GF-D8 (cell line): ENCODE data around the gene GSTCD.
"Not testable (repeated sequence)": the region's sequence is repeated elsewhere in the genome, so short reads cannot be mapped to it uniquely, and the experiment has no call there.

Experiments
- DNase-seq: peaks from one replicate; lab custom pipeline; 2025; lab: John Stamatoyannopoulos, UW

The GSTCD gene, protein sequence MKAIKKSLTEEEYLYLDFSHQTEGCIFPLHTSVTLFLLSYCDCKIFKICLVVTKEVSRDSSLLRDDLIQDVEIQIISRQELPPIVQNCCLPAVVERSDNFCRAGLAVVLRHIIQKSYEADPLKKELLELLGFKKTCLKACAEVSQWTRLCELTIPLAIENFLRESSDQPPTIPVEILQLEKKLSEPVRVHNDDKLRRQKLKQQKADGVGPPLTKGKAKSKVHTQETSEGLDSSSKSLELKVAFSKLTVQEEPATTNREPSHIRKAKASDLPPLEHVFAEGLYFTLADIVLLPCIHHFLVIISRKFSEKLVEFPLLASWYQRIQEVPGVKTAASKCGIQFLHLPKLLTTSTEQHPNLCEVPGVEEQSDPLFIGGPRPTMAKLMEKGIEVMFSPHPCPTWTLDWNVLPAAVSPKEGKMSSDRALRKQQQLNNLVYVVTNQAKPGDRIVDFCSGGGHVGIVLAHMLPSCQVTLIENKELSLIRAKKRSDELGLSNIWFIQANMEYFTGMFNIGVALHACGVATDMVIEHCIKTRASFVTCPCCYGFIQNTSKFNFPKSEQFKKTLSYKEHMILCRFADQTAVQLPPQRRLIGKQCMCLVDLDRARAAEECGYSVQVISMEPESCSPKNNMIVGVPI

DNA sequence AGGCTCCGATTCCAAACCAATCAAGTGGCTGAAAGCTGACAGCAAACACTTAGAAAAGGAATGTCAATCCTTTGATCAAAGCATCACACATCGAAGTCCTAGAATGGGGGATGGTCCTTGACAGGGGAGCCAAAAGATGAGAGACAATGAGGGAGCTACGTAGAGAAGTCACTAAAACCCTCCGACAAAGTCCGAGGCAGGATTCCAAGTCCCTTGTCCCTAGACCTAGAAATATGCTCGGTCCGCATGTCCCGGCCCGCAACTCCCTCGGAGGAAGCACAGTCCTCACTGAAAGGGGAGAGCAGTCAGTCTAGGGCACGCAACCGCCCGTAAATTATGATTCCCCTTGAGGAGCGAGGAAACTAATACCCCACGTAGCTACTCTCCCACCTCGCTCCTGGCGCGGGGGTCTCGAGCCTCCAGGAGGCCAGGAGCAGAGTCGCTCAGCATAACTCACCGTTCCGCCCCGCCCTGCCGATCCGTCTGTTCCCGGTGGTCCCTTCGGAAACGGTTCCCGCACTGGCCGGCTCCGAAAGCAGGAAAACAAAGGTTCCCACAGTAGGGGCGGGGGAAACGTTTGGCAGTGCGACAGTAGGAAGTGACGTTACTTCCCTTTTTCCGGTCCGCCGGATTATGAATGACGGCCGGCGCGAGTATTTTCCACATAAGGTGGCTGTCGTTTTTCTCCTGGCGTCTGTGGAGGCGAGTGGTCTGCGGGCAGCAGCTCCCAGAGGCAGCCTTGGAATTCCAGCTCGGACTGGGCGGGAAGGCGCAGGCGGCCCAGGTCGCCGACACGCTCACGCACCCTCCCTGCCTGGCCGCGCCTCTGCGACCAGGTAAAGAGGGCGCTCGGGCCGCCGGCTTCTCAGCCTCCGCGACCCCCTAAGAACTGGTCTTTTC, at the start of gene GSTCD, which contains the start of gene INTS12:
TSS of gene GSTCD (plus strand) at position 604 of the 900 bp plus-strand sequence. CDS start 8,830 bp downstream, outside the sequence.
TSS of gene INTS12 (minus strand) at position 509 of the 900 bp plus-strand sequence. CDS start 8,684 bp downstream, outside the sequence.
- DNase-seq: peak; percentile 70

DNA sequence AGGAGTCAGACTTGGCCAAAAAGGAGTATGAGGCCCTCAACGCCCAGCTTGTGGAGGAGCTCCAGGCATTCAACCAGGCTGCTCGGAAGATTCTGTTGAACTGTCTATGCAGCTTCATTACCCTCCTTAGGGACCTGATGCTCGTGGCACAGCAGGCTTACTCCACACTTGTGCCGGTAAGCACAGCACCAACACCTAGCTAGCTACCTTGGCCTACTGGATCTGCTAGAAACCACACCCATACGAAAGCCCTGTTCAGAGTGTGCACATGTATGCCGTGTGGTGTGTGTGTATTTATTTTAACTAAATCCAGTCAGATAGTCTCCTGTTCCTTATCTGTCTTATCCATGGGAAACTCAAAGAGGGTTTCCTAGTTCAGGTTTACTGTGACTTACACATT, 49.4 kb upstream of the GSTCD start:
- DNase-seq: no peak

DNA sequence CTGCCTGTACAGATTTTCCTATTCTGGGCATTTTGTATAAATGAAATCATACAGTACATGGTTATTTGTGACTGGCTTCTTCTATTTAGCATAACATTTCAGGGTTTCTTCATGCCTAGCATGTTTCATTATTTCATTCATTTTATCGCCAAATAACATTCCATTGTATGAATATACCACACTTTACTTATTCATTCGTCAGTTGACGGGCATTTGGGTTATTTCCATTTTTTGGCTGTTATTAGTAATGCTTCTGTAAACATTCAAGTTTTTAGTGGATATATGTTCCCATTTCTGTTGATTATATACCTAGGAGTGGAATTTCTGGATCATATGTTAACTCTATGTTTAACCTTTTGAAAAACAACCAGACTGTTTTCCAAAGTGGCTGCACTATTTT, 47.6 kb upstream of the GSTCD start:
- no peak for DNase-seq

DNA sequence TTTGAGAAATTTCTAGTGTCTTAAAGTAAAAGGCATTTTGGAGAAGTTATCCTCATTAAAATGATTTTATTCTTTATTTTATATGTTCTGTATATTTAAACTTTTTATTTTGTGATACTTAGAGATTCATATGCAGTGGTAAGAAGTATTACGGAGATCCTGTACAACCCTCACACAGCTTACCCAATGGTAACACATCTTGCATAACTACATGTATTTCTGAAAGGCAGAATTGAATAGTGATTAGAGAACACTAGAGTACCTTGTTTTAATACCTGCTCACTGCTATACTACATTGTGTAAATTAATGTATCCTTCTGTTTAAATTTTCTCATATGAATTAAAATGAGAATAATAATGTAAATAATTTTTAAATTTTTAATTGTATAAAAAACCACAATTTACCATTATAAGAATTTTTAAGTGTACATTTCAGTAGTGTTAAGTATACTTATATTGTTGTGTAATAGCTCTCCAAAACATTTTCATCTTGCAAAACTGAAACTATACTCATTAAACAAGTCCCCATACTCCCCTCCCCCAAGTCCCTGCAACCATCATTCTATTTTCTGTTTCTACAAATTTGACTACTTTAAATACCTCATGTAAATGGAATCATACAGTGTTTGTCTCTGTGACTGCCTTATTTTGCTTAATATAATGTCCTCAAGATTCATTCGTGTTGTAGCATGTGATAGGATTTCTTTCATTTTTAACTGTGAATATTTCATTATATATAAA, 45.5 kb upstream of the GSTCD start:
- no peak for DNase-seq

DNA sequence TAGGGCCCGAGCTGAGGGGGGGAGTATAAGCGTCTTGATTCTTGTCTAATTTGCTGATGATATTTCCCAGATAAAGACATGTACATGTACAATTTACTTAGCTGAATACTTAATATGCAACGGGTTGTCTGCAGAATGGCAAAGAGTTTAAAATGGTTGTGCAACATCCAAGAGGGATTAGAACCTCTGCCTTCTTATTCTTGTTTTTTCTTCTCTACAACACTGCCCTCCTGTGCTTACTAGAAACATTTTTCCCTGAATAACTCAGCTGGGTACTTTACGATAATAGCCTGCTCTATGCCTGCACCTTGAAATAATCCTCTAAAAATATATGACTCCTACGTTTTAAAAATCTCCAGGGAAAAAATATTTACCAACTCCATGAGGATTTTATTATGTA, 41.9 kb upstream of the GSTCD start:
- no peak for DNase-seq

DNA sequence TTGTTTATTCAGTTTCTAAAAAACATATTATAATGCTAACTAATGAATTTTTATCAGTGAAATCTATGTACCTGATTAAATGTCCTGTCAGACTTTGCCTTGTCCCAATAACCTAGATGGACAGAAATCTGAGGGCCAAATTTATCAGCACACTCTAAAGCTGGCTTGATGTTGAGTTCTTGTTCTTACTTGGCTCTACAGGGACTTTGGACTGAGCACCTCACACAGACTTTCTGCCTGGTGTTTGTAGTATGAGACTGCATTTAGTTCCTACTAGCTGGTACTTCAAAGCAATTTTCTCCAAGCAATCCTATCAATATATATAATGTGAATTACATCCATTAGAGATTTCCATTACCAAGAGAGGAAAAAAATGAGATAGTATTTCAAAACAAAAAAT, 37.9 kb upstream of the GSTCD start:
- DNase-seq: no peak

DNA sequence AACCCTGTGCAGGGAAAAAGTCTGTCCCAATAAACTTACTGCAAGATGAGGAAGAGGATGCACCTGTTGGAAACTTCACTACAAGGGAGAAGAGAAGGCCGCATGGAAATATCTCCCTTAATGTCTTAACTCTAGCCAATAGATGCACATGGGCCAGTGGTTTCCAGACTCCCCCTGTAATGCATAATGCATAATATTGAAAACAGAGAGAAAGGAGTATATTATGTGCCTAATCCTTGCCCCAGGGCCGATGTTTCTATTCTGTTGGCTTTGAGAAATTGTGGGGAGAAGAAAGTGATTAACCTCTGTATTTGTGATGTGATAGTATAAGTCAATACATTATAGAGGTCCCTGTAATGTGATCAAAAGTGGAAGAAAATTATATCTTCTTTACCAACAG, 37.3 kb upstream of the GSTCD start:
- DNase-seq: no peak

DNA sequence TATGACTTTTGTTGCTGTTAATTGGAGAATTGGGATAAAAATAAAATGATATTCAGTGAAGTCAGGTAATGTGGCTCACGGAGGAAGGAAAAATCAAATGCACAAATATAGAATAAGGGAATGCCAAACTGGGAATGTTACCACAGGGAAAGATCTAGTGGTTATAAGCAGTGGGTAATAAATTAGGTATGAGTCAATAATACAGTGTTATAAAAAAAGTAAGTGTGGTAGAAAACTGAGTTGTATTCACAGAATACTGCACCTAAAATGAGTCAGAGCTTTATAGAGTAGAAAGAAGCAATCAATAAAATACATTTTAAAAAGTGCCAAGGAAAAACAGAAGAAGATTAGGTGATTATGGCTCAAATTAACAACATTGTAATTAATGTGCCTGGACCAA, 34.6 kb upstream of the GSTCD start:
- DNase-seq: no peak

DNA sequence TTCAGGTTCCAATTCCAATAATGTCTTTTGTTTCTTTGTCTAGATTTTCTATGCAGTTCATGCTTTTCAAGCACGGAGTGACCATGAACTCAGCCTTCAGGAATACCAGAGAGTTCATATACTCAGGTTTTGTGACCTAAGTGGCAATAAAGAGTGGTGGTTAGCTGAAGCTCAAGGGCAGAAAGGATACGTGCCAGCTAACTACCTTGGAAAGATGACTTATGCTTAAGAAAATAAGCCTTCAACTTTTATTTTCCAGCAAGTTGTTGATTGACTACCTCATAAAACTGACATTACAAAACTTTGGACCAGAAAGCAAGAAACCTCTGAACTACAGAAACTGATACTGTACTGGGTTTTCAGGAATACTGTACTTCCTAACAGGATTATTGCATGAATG, 30.9 kb upstream of the GSTCD start:
- no peak for DNase-seq

DNA sequence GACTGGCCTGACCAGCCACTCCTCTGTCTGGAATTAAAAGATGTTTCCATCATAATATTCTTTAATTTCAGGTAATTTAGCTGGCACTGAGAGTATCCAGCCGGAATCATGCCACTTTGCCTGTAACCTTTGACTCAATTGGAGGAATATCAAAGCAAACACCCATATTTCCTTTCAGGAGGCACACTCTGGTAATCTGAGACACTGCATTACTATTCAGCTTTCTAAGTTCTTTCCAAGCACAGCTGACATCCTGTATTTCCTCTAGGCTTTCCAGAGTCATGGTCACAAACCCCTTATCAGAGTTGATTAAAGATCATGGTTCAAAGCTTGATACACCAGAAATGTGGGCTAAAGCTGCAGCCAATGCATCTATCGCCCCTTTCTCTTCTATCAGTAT, 29.4 kb upstream of the GSTCD start:
- no peak for DNase-seq

DNA sequence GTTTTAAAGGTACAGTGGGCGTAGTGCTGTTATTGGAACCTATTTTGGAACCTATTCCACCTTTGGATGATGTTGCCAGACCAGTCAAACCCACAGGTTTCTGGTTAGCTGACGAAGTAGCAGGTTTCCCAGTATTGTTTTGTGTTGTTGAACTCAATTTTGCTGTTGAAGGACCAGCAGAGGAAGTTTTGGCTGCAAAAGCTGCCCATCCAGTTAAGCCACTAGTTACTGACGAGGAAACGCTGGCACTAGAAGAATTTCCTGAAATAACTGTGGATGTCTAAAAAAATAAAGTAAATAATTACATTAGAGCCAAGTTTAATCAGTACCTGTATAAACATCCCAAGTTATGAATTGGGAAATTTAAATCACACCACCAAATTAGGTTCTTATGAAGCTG, 25.5 kb upstream of the GSTCD start:
- no peak for DNase-seq

DNA sequence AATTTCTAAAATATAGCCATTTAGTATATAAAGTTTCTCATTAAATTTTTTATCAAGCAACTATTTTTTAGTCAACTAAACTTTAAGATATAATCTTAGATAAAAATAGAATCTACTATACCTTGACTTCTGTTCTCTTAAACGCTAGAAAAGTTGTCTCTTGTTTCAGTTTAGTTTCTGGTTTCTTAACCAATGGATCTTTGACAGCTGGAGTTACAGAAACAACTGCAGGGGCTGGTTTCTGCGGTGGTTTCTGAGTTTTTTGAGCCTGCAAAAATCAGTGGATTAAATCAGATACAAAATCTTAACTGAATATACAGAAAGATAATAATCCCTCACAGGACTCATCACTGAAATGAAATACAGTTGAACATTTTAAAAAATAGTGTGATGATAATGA, 22.0 kb upstream of the GSTCD start:
- no peak for DNase-seq

DNA sequence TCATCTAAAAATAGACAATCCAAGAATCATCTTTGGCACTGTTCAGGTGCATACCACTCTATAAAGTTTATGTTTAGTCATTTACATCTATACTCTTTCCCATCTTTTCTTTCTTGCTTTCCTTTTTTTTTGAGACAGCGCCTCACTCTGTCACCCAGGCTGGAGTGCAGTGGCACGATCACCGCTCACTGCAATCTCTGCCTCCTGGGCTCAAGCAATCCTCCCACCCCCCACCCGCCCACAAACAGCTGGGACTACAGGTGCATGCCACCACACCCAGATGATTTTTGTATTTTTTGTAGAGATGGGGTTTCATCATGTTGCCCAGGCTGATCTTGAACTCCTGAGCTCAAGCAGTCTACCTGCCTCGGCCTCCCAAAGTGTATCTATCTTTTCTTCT, 13.8 kb upstream of the GSTCD start:
- not testable (repeated sequence) for DNase-seq

DNA sequence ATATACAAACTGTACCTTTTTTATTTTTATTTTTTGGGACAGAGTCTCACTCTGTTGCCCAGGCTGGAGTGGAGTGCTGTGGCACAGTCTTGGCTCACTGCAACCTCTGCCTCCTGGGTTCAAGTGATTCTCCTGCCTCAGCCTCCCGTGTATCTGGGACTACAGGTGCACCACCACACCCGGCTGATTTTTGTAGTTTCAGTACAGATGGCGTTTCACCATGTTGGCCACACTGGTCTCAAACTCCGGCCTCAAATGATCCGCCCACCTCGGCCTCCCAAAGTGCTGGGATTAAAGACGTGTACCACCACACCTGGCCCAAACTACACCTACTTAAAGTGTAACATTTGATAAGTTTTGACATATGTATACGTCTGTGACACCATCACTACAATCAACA, 12.8 kb upstream of the GSTCD start:
- DNase-seq: not testable (repeated sequence)

DNA sequence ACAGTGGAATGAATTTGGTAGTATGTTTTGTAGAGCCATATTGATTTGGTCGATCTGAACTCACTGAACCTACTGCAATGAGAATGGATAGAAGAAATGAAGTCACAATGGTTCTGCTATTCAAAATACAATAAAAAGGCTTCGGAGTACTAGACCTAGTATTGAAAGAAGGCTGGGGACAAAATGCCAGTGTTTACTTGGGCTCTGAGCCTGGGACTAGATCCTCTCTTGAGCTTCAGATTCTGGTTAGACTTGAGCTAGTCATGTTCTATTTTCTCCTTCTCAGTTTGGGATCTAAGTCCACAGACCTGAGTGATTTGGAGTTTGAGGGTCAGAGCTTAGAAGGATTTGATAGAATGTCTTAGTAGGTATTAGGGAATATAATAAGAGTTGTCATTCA, 10.0 kb upstream of the GSTCD start:
- DNase-seq: no peak

DNA sequence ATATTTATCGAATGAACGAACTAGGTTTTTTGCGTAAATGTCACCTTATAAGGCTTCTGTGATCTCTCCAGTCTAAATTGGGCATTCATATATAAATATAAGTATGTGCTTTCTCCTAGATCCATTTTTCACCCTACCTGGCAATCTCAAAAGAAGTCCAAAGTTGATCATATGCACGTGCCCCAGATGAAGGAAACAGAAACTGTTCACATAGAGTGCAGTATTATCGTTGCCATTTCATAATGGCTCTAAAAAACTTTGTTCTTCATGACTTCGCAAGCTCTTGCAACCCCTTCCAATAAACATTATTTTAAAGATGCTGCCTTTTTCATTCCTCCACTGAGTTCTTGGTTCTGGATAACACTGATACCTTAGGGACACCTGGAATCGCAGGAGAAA, 803 bp upstream of the GSTCD start:
- no peak for DNase-seq

DNA sequence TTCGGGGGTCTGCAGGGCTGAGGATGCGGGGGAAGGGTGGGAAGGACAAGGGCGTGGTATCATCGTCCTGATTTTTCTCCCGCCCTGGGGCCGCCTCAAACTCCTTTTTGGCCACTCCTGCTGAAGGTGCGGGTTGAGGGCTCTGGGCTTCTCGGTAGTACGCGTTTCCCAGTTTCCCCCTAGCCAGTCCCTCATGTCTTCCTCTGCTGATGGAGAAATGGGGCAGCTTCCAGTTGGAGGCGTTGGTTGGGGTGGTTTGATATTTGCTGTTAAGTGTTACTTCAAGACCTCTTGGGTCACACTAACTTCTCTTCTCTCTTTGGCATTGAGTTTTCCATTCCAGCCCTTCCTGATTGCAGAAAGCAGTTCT, 482 bp downstream of the GSTCD start:
- DNase-seq: peak; percentile 27

DNA sequence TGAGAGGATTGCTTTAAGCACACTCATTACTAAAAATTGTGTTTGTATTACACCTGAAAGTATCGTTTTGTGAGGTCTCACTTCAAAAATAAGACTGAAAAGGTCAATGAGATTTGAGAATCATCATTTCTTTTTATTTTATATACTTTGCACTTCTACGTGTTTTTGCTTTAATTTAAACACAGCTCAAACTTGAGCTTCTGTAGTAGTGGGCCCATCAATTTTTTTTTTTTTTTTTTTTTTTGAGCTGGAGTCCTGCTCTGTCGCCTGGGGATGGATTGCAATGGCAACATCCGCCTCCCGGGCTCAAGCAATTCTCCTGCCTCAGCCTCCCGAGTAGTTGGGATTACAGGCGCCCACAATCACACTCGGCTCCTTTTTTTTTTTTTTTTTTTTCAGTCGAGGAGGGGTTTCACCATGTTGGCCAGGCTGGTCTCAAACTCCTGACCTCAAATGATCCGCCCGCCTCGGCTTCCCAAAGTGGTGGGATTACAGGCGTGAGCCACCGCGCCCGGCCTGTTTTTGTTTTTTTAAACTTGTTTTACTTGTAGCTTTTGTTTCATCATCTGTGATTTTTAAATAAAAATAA, 1.5 kb downstream of the GSTCD start:
- DNase-seq: no peak

DNA sequence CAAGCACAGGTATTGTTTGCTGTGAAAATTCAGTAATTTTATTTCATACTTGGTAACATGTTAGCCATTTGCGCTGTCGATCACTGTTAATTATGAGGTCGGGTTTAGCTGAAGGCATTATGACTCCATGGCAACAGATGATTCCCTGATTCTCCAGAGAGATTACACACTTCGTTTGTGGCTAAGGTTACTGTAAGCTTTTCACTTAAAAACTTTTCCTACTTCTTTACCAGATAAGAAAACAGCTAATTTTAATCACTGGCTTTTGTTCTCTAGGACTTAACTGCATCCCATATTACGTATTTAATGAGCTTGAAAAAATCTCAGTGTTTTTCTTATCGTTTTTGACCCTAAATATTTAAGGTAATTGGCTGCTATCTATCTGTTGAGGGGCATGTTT, 2.1 kb downstream of the GSTCD start:
- DNase-seq: no peak

DNA sequence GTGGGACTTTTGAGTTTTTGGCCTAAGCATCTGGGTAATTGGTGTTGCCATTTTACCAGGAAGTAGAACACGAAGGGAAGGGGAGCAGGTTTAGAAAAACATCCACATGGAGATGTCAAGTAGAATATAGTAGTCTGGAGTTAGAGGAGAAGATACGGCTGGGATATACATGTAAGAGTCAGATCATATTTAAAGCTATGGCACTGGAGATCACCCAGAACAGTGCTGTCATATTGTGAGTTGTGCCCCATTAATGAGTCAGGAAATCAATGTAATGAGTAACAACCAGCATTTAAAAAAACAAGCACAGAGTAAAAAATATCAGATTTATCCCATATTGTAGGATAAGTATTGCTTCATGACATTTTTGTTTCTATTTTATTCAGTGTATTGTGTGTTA, 4.2 kb downstream of the GSTCD start:
- DNase-seq: no peak

DNA sequence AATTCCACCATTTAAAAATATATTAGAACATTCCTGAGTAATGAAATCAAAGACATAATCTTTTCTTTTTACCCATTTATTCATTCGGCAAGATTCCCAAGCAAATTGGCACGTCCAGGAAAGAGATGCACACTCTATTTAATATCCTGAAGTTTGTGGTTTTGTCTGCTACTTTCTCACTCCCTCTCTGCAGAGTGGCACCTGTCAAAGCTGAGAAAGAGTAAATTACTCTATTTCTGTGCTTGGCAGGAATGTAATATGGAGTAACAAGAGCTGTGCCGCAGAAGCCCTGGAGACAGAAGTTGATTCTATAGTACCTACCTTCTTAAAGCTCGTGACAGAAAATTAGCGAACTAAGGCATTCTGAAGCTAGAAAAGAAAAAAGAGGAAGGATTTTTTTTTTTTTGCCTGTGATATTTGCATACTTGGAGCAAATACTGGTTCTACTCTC, 5.5 kb downstream of the GSTCD start:
- peak; percentile 79 for DNase-seq
